Effector CD4-positive, alpha-beta T cell (primary cell): Measurements from ENCODE around the gene CCNG2.
"Not testable (repeated sequence)": the region's sequence is repeated elsewhere in the genome, so short reads cannot be mapped to it uniquely, and the experiment has no call there.

ENCODE experiments used
- DNase-seq: peaks from one replicate; pipeline ENCODE4 v3.0.0-alpha.2; 2020
- total RNA-seq: gene quantifications from one replicate; lab custom pipeline; 2026; lab: John Stamatoyannopoulos, UW

The CCNG2 gene, protein sequence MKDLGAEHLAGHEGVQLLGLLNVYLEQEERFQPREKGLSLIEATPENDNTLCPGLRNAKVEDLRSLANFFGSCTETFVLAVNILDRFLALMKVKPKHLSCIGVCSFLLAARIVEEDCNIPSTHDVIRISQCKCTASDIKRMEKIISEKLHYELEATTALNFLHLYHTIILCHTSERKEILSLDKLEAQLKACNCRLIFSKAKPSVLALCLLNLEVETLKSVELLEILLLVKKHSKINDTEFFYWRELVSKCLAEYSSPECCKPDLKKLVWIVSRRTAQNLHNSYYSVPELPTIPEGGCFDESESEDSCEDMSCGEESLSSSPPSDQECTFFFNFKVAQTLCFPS
- total RNA-seq: 64.4 reads per million, percentile 74 among the genes with 10 or more reads in this experiment

DNA sequence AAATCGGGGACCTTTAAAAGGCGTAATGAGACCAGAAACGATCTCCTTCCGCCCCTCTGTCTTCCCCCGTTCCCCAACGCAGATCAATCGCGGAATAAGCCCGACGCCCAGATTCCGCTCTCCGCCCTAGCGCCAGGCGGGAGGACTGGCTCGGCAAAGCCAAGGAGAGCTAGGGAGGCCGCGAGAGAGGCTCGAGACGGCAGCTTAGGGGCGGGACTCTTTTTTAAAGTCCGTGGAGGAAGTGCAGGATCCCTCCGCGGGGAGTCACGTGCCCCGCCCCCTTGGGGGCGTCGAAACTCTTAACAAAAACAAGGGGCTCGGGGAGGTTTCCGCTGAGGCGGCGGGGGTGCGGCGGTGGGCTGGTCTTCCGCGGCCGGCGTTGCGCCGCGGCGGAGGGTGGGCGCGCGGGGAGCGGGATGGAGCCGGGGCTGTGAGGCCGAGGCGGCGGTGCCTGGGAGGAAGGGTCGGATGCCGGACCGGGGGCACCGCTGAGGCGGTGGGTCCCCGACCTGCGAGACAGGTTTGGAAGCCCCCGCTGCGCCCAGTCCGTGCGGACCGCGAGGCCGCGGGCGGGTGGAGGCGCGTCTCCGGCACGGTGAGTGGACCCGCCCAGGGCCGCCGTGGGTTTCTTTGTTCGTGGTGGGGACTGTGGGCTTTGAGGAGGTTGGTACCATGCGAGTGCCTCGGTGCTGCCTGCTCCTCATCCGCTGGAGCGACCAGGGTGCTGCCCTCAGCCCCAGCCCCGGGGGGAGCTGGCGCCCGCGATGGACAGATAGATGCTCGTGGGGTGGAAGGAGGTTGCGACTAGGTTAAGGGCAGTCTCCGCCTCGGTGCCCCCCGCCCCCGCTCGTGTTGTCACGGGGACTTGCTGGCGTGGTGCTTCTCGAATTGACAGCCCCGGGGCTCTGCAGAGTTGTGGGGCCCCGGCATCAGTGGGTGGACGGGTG is at the start of gene CCNG2:
TSS of gene CCNG2 (plus strand) at position 296 of the 947 bp plus-strand sequence. CDS start 1,326 bp downstream, outside the sequence.
- peak; percentile 88 for DNase-seq

DNA sequence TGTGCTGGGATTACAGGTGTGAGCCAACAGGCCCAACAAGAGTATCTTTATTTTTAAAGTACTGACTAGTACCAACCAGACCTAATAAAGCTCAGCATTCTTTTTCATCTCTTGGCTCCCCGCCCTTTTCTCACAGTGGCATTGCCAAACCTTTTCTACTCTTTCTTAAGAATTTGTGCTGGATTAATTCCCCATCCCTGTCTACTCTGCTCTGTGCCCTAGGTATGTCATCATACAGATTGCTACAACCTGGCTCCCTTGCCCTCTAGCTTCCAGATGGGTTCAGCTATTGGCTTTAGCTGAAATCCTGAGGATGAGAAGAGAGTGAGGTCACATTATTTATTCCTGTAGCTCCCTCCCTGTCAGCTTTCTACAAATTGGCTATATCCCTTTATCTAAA is 46.3 kb upstream of the CCNG2 start:
- no peak for DNase-seq

DNA sequence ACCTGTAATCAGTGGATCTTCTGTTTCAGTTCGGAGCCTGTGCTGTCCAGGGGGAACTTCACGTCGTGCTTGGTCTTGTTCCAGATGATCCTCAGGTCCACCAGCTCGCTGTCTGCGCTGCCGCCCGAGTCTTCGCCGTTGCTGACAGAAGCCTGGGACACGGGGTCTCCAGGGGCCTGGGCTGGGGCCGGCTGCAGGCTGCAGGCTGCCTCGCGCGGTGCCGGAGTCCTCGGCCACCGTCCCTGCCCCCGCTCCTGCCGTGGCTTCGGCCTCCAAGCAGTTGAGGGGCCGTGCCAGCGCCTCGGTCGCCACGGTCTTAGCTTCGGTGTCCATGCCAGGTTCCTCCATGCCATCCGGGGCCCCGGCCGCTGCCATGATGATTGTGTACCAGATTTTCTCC is 43.9 kb upstream of the CCNG2 start:
- DNase-seq: no peak

DNA sequence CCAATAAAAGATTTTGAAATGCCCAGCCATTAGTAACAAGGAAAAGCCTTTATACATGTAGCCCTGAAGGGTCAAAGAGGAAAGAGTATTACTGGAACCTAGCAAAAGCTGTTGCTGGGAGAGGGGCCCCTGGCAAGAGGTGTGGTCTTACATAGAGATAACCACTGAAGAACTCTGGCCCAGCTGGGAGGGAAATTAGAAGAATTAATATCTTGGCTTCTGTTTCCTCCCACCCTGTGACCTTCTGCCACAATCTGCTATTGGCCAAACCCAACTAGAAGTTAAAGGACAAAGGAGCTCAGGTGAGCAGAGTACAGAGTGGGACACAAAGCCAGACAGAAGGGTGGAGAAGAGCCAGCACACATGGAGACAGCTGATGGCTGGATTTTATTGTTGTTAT is 39.3 kb upstream of the CCNG2 start:
- no peak for DNase-seq

DNA sequence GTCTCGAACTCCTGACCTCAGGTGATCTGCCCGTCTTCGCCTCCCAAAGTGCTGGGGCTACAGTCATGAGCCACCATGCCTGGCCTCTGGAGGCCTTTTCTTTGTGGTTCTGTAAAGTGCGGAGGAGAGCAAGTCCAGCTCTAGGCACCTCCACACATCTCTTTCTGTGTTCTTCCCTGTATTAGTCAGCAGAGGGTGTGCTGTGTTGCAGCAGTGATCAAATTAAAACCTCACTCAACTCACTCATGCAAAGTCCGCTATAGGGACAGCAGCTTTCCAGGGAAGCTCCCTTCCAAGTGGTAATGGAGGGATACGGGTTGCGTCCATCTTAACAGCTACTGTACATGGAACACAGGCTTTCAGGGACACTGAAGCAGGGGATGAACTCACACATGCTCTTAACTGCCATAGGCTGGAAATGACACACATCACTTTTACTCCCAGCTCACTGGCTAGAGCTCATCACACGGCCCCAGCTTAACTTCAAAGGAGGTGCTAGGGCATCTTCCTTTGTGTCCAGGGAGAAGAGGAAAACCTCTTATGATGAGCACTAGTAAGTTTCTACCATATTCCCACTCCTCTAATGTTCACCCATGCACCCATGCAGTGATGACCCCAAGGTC is 36.0 kb upstream of the CCNG2 start:
- DNase-seq: no peak

DNA sequence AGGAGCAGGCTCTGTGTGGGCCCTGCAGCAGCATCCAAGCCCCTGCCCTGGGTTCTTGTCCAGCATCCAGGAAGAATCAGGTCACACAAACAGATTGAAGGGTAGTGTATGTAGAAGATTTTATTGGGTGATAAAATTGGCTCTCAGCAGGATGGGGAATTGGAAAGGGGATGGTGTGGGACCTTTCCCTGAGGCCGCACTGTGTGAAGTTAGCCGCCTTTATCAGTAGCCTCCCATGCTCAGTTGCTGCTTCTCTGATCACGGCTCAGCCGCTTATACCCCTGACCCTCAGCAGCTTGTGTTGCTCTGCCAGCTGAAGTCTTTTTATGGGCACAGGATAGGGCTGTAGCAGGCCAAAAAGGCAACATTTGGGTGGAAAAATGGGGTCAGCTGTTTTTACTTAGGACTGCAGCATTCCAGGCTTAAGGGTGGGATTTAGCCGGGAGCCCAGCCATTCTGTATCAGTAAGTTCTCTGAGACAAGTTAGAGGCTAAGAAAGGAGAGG is 35.2 kb upstream of the CCNG2 start:
- no peak for DNase-seq

DNA sequence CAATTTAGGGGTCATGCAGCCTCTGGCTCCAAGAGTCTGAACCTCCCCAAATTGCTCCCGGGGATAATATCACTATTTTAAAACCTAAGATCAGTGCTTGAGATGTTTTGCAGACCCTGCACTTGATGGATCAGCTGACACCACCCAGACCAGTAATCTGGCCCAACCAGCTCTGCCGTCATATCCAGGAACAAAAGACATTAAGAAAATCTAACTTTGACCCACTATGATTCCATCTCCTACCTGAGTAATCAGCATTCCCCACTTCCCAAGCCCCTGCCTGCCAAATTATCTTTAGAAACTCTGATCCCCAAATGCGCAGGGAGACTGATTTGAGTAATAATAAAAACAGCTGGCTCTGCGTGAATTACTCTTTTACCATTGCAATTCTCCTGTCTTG is 34.4 kb upstream of the CCNG2 start:
- DNase-seq: no peak

DNA sequence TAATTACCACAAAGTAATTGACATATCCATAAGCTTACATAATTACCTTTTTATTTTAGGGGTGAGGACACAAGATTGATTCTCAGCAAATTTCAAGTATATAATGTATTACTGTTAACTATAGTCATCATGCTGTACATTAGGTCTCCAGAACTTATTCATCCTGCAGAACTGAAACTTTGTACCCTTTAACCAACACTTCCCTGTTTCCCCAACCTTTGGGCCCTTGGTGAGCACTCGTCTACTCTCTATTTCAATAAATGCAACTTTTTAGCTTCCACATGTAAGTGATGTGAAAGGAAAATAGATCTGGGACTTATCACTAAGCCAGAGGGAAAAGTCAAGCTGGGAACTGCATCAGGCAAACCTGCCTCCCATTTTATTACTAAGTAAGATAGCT is 33.6 kb upstream of the CCNG2 start:
- no peak for DNase-seq

DNA sequence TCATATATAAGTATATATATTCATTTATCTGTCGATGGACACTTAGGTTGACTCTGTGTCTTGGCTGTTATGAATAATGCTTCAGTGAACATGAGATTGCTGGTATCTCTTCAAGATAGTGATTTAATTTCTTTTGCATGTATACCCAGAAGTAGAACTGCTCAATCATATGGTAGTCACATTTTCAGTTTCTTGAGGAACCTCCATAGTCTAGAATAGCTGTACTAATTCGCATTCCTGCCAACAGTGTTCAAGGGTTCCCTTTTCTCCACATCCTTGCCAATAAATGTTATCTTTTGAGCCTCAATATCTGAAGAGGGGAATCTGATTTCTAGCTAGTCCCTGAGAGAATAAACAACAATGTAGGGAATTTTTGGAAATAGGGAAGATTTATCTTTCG is 32.4 kb upstream of the CCNG2 start:
- DNase-seq: no peak

DNA sequence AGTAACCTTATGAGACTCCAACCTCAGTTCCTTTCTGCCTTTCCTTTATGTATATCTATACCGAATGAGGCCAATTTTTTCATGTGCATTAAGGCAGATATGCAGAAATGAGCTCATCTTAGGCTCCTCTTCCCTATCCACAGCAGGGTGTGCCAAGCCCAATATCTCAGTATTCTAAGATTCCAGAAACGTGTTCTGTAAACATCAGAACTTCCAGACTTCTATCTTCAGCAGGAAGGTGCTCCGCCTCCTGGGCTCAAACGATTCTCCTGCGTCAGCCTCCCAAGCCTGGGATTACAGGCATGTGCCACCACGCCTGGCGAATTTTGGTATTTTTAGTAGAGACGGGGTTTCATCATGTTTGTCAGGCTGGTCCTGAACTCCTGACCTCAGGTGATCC is 31.0 kb upstream of the CCNG2 start:
- no peak for DNase-seq

DNA sequence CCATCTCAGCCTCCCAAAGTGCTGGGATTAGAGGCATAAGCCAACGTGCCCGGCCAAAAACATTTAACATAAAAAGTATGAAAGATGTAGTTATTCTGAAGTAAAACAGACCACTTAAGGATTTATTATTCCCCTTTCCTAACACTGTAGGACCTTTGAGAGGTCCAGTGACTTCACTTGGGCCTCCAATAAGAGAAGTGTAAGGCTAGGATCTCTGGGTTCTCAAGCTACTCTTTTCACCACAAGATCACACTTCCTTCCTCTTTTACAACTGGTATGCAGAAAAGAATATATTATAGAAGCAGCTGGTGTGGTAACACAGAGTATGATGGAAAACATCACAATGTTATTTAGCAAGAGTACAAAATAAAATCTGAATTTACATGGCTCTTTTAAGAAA is 30.2 kb upstream of the CCNG2 start:
- no peak for DNase-seq

DNA sequence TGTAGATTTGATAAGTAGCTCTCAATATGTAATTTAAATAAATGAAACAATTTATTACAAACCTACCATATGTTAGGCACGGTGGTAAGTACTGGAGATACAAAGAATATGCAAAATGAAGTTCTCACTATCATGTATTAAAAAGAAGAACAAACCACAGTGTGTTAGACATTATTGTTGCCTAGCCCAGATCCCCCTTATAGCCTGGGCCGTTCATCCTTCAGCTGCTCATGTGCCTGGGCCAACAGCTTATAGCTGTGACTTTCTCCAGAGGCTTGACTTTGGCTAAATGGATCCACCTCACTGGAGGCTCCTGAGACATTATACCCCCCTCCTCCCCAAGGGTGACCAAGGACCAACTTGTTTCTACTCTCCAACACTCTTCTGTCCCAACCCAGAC is 29.8 kb upstream of the CCNG2 start:
- no peak for DNase-seq

DNA sequence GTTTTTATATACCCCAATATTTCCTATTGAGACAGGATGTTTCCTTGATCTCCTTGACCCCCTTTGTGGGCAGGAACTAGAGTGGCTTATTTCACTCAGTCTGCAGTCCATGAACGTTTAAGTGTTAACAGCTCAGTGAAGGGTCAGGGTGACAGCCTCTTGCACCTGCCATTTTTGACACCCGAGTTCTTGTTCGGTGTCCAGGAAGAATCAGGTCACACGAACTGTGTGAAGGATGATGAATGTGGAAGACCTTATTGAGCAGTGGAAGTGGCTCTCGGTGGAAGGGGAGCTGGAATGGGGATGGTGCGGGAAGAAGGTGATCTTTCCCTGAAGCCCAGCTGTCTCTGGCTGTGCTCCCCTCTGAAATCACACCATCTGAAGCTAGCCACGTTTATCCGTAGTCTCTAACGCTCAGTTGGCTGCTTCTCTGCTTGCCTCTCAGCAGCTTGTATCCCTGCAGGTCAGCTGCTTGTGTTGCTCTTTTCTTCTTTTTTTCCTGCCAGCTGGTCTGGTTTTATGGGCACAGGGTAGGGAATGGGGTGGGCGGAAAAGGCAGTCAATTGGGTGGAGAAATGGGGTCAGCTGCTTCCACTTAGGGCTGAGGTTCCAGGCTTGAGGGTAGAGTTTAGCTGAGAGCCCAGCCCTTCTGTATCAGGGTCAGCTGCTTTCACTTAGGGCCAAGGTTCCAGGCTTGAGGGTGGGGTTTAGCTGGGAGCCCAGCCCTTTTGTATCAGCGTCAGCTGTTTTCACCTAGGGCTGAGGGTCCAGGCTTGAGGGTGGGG is 29.0 kb upstream of the CCNG2 start:
- no peak for DNase-seq

DNA sequence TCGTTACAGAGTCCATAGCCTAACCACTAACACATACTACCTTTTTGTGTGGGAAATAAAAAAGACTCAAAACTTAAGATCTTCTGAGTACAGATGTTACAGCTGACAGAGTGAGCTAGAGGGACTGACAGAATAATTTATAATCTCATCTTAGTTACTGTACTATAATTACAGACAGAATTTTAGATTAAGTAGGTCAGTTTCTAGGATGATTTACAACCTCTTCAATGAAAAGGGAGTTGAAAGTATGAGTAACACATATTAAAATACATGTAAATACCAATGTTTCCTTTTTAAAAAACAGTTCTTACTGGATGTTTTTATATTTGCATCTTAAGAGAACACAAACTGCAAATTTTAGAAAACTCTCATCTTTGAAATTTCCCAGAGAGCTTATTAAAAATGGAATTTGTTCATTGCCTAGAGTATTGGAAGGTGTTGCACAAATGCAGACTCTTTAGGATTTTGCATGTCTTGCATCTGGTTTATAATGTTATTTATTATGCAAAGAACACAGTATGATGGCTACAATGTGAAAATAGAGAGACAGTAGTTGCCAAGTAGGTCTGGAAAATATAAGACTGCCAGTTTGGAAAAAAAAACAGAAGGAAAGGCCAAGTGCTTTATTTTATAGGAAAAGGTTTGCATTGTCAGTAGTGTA is 24.2 kb upstream of the CCNG2 start:
- no peak for DNase-seq

DNA sequence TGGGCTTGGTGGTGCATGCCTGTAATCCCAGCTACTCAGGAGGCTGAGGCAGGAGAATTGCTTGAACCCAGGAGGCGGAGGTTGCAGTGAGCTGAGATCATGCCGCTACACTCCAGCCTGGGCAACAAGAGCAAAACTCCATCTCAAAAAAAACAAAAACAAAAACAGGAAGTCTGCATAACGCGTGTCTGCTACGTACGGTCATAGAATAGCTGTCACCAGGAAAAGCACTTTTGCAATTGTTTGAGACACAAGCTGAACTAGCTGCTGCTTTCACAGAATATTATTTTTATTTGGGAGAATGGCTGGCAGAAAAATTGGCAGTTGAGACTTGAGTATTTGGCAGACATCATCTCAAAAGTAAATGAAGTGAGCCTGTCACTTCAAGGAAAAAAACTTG is 19.6 kb upstream of the CCNG2 start:
- DNase-seq: not testable (repeated sequence)

DNA sequence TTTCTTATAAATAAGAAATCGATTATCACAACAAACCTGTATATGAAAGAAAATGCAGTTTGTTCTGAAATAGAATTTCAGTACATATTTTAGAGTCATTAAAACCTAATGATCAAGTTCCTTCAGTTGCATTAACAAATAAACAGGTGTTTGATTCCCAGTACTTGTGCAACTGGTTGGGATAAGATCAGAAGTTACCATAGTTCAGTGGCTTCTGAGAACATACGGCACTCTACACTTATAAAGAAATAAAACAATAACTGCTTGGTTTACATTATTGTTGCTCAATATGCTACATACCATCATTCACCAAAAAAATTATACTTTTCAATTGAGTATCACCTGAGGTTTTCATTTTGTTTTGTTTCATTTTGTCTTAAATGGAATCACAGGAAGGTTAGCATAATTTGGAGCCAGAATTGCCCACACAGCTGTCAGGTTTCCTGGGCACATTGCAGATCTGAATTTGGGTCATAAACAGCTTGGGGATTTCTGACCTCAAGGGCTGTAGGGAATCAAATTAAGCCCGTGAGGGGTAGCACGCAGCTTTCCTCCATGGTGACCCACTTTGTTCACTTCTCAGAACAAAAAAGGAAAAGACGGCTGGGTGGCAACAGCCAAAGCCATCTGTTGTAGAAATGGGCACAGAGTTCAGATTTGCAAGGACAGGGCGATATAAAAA is 14.9 kb upstream of the CCNG2 start:
- no peak for DNase-seq

DNA sequence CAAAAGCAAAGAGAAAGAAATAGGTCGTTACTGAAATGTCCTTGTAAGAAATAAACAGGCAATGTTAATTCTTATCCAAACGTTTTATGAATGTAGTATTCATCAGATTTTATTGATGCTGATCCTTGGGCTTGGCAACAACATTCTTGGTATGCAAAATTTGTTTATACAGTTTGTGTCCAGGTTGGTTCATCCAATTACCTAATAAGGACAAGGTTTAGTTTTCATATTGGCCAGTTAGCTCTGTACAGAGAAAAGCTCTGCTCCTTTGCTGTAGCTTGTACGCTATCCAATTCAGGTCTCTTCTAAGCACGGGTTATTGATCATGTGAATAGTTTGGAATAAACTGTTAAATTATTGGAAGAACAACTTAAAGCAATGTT is 14.4 kb upstream of the CCNG2 start:
- DNase-seq: no peak

DNA sequence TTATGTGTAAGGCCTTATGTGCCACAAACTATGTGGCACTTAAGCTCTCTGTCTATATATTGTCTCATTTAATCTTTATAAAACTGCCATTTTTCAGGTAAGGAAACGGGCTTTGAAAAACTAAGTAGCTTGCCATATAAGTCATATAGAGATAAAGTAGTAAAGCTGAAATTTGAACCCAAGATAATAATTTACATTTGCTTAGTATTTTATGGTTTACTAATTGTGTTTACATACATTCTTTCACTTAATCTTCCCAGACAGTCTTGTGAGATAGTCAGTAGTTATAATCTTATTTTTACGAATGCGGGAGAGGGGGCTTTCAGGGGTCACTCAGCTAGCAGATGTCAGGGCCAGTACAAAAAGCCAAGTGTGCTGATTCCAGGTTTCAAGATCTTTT is 13.9 kb upstream of the CCNG2 start:
- DNase-seq: no peak

DNA sequence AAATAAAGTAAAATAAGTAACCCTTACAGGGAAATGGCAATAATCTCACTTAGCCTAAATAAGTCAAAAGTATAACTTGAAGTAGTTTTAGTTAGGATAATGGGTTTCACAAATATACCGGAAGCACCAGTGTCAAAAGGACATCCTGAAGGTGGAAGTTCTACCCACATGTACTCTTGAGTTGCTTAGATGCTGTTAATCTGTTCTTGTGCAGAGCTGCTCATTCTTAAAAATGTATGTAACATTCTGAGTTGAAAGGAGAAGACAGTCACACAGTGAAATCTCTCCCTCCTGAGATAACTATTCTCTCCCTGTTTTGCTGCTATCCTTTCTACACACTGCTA is 11.2 kb upstream of the CCNG2 start:
- DNase-seq: no peak

DNA sequence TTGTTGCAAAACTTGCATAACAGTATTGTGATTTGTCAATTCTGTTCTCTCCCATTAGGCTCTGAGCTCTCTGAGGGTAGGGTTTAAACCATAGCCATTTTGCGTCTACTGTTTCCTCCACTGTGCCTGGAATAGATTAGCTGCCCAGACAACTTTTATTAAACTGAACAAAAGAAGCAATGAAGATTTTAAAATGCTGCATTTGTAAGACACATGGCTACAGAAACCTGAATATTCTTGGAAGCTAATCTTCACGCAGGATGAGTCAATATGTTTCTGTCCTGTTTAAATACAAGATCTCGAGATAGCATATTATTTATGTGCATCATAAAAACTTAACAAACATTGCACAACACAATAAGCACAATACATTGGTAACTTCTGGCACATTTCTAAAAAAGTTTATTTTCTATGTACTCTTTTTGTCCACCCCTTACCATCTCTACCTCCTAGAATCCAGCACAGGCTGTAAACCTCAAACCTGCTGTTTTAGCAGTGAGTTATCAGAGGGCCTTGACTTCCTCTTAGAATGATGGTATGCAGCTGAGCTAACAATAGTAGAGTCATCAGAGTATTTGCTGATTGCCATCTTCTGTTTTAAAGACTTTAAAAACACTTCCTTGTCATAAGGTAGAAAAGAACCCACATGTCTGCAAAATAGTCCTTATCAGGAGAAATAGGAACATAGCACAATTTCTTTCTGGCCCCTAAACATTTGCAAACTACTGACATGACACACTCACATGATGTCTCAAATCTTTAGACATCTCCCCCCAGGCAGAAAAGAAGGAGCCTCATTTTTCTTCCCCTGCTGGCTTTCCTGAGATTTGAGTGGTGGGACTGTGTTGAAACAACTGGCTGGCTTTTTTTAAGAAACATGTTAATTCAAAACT is 10.6 kb upstream of the CCNG2 start:
- DNase-seq: no peak
